CD14-positive monocyte (primary cell): ENCODE data around the gene SPSB3. TPM values are rescaled to one million over a fixed set of nuclear protein-coding genes. Genes with fewer than 3 reads are reported as not detected.

Experiments
- DNase-seq, 3 donors: peaks; one replicate each; pipeline ENCODE4 v3.0.0-alpha.2; 2011 to 2022
- H2AFZ ChIP-seq: 2 replicates; pipeline ENCODE4 v1.6.0; 2012; ENCODE audit warnings: mild to moderate bottlenecking, low read depth, low read length, inconsistent platforms; ENCODE audit not compliant: insufficient read depth, poor library complexity, severe bottlenecking
- H3K27ac ChIP-seq, 2 donors: 1 replicate in 1 of 2; 2 replicates in 1 of 2; pipeline ENCODE4 v1.5.1; 2012 to 2013; ENCODE audit warnings: low read length in 2 of 2, control low read depth in 1 of 2, inconsistent platforms in 1 of 2, low read depth in 1 of 2, mild to moderate bottlenecking in 1 of 2
- H3K27me3 ChIP-seq, 2 donors: one replicate each; pipeline versions ENCODE4 v1.6.0 to v1.6.1; 2011 to 2013; ENCODE audit warnings: low read length in 2 of 2; ENCODE audit not compliant: control insufficient read depth in 2 of 2, insufficient read depth in 2 of 2
- H3K36me3 ChIP-seq, 2 donors: replicated peaks in 1 of 2; 1 replicate in 1 of 2; 2 replicates in 1 of 2; pipeline versions ENCODE4 v1.5.1 to v1.6.1; 2012 to 2013; ENCODE audit warnings: low read length in 2 of 2, control low read depth in 1 of 2, inconsistent platforms in 1 of 2, mild to moderate bottlenecking in 1 of 2; ENCODE audit not compliant: insufficient read depth in 2 of 2, control insufficient read depth in 1 of 2
- H3K4me1 ChIP-seq, 2 donors: 1 replicate in 1 of 2; 2 replicates in 1 of 2; pipeline versions ENCODE4 v1.5.1 to v1.6.1; 2012 to 2013; ENCODE audit warnings: low read length in 2 of 2, control low read depth in 1 of 2, inconsistent platforms in 1 of 2, mild to moderate bottlenecking in 1 of 2, moderate library complexity in 1 of 2; ENCODE audit not compliant: insufficient read depth in 2 of 2, control insufficient read depth in 1 of 2
- H3K4me2 ChIP-seq: replicated peaks from 2 replicates; pipeline ENCODE3; 2012; ENCODE audit warnings: low read length, moderate library complexity, mild to moderate bottlenecking; ENCODE audit not compliant: poor library complexity, severe bottlenecking; ENCODE audit errors: extremely low read depth
- H3K4me3 ChIP-seq, 3 experiments: fragments of 200-600 bp in 1 of 3; sonication (generic) in 1 of 3; replicated peaks in 1 of 3; 1 replicate in 2 of 3; 2 replicates in 1 of 3; pipeline ENCODE4 v1.5.1; 2011 to 2013; ENCODE audit warnings: low read length in 3 of 3, mild to moderate bottlenecking in 3 of 3, control low read depth in 2 of 3, low read depth in 2 of 3, inconsistent platforms in 1 of 3, moderate library complexity in 1 of 3
- H3K79me2 ChIP-seq: 2 replicates; pipeline ENCODE4 v1.6.0; 2012; ENCODE audit warnings: mild to moderate bottlenecking, control low read depth, inconsistent platforms, low read length, moderate library complexity; ENCODE audit not compliant: insufficient read depth
- H3K9ac ChIP-seq: 2 replicates; pipeline ENCODE4 v1.6.0; 2017; ENCODE audit warnings: low read length, mild to moderate bottlenecking; ENCODE audit not compliant: insufficient read depth, poor library complexity, severe bottlenecking
- H3K9me3 ChIP-seq, 2 donors: replicated peaks in 1 of 2; 1 replicate in 1 of 2; 2 replicates in 1 of 2; pipeline versions ENCODE4 v1.5.1 to v1.6.1; 2012 to 2013; ENCODE audit warnings: low read length in 2 of 2, control low read depth in 1 of 2; ENCODE audit not compliant: control insufficient read depth in 1 of 2, insufficient read depth in 1 of 2
- H4K20me1 ChIP-seq: 2 replicates; pipeline ENCODE4 v1.6.0; 2012; ENCODE audit warnings: mild to moderate bottlenecking, low read length, control low read depth, moderate library complexity; ENCODE audit not compliant: insufficient read depth
- H3K27ac Mint-ChIP-seq, 7 donors: one replicate each; pipeline ENCODE4 v1.8.0; 2020; ENCODE audit warnings: mild to moderate bottlenecking in 7 of 7, mixed read lengths in 7 of 7, moderate library complexity in 6 of 7, inconsistent platforms in 2 of 7
- H3K27me3 Mint-ChIP-seq, 3 donors: one replicate each; pipeline ENCODE4 v1.8.0; 2021 to 2022; ENCODE audit warnings: low read depth in 3 of 3, mild to moderate bottlenecking in 3 of 3, mixed read lengths in 3 of 3, moderate library complexity in 3 of 3, inconsistent platforms in 1 of 3
- H3K36me3 Mint-ChIP-seq, 2 donors: one replicate each; pipeline ENCODE4 v1.8.0; 2020; ENCODE audit warnings: mixed read lengths in 2 of 2, inconsistent platforms in 1 of 2, mild to moderate bottlenecking in 1 of 2
- H3K4me1 Mint-ChIP-seq: one replicate; pipeline ENCODE4 v1.8.0; 2020; ENCODE audit warnings: mild to moderate bottlenecking, mixed read lengths
- H3K4me3 Mint-ChIP-seq, 2 donors: one replicate each; pipeline ENCODE4 v1.8.0; 2020; ENCODE audit warnings: mild to moderate bottlenecking in 2 of 2, mixed read lengths in 2 of 2, moderate library complexity in 1 of 2
- H3K9me3 Mint-ChIP-seq, 7 donors: one replicate each; pipeline ENCODE4 v1.8.0; 2020 to 2022; ENCODE audit warnings: mixed read lengths in 7 of 7, mild to moderate bottlenecking in 6 of 7, moderate library complexity in 6 of 7, inconsistent platforms in 2 of 7
- WGBS: methylation state at CpG from one replicate; pipeline ENCODE4 v1.1.5; 2013; ENCODE audit warnings: missing lambda C conversion rate; ENCODE audit not compliant: insufficient coverage; 5-methylcytosine and 5-hydroxymethylcytosine counted together
- intact Hi-C, 2 donors: fragments of 100-400 bp; cut with micrococcal nuclease; formaldehyde crosslinking; loops; one replicate each; pipeline versions ENCODE4 v1.15.0 to v1.15.1; 2023
- polyA plus RNA-seq, 3 donors: library from polyadenylated mRNA; depleted of rRNA in 1 of 3; unstranded in 2 of 3; stranded (reverse) in 1 of 3; fragments of 300-500 nt in 2 of 3; fragments of >200 nt in 1 of 3; fragmentation: Illumina TruSeq in 2 of 3; gene quantifications; 1 replicate in 2 of 3; 2 replicates in 1 of 3; pipeline ENCODE4 v1.2.3, GENCODE V29; 2012 to 2021
- TF ChIP-seq, protein P1 (sequence below): fragments of 200-600 bp; IDR thresholded peaks from one replicate; pipeline ENCODE4 v1.8.0; 2022; ENCODE audit warnings: antibody characterized with exemption, mild to moderate bottlenecking

SPSB3 gene
- polyA plus RNA-seq, 3 donors, result 36.8 to 151 (median 40.2) TPM

DNA sequence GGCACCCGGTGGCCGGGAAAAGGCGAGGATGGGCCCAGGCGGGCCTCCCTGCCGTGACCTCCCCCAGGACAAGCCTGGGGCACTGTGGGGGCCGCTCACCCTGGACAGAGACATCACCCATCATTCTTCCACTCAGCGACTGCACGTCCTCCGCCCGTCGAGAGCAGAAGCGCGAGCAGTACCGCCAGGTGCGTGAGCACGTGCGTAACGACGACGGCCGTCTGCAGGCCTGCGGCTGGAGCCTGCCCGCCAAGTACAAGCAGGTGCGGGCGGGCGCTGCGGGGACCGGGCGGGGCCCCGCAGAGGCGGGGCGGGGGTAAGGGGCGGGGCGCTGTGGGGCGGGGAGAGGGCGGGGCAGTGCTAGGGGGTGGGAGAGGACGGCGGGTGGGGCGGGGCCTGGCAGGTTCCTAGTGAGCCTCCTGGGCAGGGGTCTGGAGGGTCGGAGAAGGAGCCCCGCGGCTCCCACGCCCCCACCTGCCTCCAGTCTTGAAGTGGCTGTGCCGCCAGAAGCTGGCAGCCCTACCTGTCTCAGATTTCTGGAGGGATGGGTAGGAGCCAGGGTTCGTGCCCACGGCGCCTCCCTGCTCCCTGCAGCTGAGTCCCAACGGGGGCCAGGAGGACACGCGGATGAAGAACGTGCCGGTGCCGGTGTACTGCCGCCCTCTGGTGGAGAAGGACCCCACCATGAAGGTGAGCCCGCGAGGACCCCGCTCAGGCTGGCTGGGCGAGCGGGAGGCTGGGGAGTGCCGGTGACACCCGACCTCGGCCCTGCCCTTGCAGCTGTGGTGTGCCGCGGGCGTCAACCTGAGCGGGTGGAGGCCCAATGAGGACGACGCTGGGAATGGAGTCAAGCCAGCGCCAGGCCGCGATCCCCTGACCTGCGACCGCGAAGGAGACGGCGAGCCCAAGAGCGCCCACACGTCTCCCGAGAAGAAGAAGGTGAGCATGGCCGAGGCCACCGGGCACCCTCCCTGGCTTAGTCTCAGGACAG lies 18.6 kb downstream of the SPSB3 start:
- Mint-ChIP-seq H3K27me3 (peaks cover 0 to 3% (median 2%) of the 10 kb centered on the region in 3 donors), H3K27ac (no peak overlapping the region), H3K36me3 (peaks cover 51 to 88% of the 10 kb centered on the region in 2 donors), H3K4me1 (no peaks in the 10 kb centered on the region), H3K9me3 (peaks cover 0 to 2% (median 0%) of the 10 kb centered on the region in 7 donors), H3K4me3 (no peak overlapping the region)
- TF ChIP-seq, protein P1, sequence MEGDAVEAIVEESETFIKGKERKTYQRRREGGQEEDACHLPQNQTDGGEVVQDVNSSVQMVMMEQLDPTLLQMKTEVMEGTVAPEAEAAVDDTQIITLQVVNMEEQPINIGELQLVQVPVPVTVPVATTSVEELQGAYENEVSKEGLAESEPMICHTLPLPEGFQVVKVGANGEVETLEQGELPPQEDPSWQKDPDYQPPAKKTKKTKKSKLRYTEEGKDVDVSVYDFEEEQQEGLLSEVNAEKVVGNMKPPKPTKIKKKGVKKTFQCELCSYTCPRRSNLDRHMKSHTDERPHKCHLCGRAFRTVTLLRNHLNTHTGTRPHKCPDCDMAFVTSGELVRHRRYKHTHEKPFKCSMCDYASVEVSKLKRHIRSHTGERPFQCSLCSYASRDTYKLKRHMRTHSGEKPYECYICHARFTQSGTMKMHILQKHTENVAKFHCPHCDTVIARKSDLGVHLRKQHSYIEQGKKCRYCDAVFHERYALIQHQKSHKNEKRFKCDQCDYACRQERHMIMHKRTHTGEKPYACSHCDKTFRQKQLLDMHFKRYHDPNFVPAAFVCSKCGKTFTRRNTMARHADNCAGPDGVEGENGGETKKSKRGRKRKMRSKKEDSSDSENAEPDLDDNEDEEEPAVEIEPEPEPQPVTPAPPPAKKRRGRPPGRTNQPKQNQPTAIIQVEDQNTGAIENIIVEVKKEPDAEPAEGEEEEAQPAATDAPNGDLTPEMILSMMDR, result no peak
- no peaks in the 10 kb centered on the region for H3K27me3 ChIP-seq
- no peak for DNase-seq
- H2AFZ ChIP-seq, result no peak overlapping the region
- H3K79me2 ChIP-seq, result no peaks in the 10 kb centered on the region
- intact Hi-C loops, result no loop called here
- H3K9ac ChIP-seq, result no peak overlapping the region
- H3K9me3 ChIP-seq, result no peaks in the 10 kb centered on the region
- no peak overlapping the region for H3K4me2 ChIP-seq
- H4K20me1 ChIP-seq, result peaks cover 22% of the 10 kb centered on the region
- no peak overlapping the region for H3K4me3 ChIP-seq
- H3K36me3 ChIP-seq, result peaks cover 92 to 95% of the 10 kb centered on the region in 2 donors
- H3K27ac ChIP-seq, result no peak overlapping the region
- 94% methylated on average over 55 of the region's 81 CpGs for WGBS
- no peaks in the 10 kb centered on the region for H3K4me1 ChIP-seq

DNA sequence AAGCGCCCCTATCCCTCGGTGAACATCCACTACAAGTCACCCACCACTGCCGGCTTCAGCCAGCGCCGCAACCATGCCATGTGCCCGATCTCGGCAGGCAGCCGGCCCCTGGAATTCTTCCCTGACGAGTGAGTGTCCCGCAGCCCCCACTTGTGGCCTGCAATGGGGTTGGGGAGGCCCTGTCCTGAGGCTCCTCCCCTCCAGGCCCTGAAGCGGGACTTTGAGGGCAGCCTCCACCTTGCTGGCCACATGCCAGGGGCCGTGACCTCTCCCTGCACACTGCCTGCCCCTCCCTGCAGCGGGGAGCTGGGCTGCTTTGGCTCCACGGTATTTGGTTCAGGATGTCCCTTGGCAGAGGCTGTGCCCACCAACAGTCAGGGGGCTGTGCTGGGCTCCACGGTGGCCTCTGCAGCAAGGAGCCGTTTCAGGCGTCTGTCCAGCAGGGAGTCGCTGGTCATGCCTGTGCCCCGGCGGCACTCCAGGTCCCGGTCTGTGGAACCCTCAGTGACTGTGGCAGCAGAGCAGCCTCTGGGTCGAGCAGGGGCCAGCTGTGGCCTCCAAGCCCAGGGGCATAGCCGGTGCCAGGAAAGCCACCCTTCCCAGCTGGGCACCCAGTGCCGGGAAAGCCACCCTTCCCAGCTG lies 19.4 kb downstream of the SPSB3 start:
- 95% methylated on average over 18 of the region's 24 CpGs for WGBS
- peaks cover 0 to 3% (median 2%) of the 10 kb centered on the region in 3 donors for H3K27me3 Mint-ChIP-seq
- Histone ChIP-seq H3K9ac (no peak overlapping the region), H3K4me1 (no peaks in the 10 kb centered on the region), H3K27me3 (no peaks in the 10 kb centered on the region), H3K4me3 (no peak overlapping the region), H3K79me2 (no peaks in the 10 kb centered on the region), H3K9me3 (no peaks in the 10 kb centered on the region), H3K27ac (no peak overlapping the region), H3K36me3 (peaks cover 91 to 95% of the 10 kb centered on the region in 2 donors), H2AFZ (no peak overlapping the region), H4K20me1 (peaks cover 15% of the 10 kb centered on the region), H3K4me2 (no peak overlapping the region)
- H3K4me1 Mint-ChIP-seq, result no peaks in the 10 kb centered on the region
- peak overlapping the region in 1 of 7 donors; percentile 26 for H3K27ac Mint-ChIP-seq
- H3K9me3 Mint-ChIP-seq, result peaks cover 0 to 2% (median 0%) of the 10 kb centered on the region in 7 donors
- no peak for DNase-seq
- H3K4me3 Mint-ChIP-seq, result no peak overlapping the region
- intact Hi-C loops, result no loop called here
- peaks cover 49 to 85% of the 10 kb centered on the region in 2 donors for H3K36me3 Mint-ChIP-seq
- TF ChIP-seq, protein P1, result no peak
